Neural cell (in vitro differentiated cells): ENCODE results near the gene ZNF614.

Source experiments
- CTCF ChIP-seq: fragments of 450-650 bp; IDR thresholded peaks from 2 replicates; pipeline ENCODE4 v1.5.1; 2014; ENCODE audit warnings: antibody characterized with exemption, mild to moderate bottlenecking, moderate library complexity; ENCODE audit not compliant: poor library complexity, severe bottlenecking
- RAD21 ChIP-seq: fragments of 450-650 bp; conservative IDR thresholded peaks from 2 replicates; pipeline ENCODE4 v1.6.1; 2014; ENCODE audit warnings: antibody characterized with exemption, mild to moderate bottlenecking, moderate library complexity

DNA sequence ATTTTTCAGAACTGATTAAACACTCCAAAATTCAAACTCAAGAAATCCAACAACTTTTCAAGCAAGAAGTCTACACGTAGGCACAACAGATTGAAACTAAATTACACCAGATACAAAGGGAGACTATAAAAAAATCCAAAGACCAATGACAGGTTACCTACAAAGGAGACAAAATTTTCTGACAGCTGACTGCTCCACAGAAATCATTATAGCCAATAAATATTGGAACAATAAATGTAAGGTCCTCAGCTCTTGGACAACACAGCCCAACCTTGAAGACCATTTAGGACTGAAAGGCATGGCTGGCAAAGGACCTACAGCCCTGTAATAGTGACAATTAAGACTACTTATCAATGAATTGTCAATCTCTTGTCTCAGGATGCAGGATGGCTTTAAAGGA is 57.5 kb downstream of the ZNF614 start:
- TF ChIP-seq CTCF = no peak
- no peak for TF ChIP-seq RAD21
